GM19099 (cell line): Measurements from ENCODE around the gene PRTG.

Source experiments
- POLR2A ChIP-seq: IDR thresholded peaks from 3 replicates; pipeline ENCODE4 v1.6.1; 2011; ENCODE audit warnings: low read depth; ENCODE audit not compliant: insufficient read length; ENCODE audit errors: extremely low read depth

PRTG gene

GRCh38 chr15:55681631-55682030, 61.3 kb downstream of the PRTG start:
- TF ChIP-seq POLR2A, result no peak

DNA sequence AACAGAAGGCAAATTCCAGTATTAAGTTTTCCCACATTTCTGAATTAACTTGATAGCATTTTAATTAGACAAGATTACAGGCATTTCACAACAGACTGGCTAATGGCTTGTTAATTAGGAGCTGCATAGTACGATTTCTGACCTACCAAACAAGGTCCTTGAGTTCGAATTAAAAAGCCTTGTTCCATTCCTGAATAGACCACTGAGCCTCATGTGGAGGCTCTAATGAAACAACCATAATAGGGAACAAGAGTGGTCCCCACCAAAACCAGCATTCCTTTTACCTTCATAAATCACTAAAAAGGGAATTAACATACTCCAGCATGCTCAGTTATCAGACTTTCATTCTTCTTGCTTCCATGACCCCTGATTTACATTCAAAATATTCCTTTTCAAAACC, 66.4 kb downstream of the PRTG start:
- TF ChIP-seq POLR2A, result no peak

DNA sequence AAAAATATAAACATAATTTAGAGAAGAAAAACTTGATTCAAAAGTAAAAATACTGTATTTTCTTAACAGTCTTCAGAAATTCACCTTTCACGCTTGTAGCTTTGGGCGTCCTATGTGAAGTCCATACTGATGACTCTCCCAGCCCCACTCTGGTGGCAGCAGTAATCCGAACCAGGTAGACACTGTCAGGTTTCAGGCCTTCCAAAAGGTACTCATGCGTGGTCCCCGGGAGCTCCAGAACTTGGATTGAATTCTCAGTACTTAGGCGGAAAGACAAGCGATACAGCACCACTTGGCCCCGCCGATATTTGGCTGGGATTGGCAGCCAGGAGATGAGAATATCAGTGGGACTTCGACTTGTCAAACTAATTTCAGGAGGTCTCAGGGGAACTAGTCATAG, 69.7 kb downstream of the PRTG start:
- TF ChIP-seq POLR2A, result no peak

DNA sequence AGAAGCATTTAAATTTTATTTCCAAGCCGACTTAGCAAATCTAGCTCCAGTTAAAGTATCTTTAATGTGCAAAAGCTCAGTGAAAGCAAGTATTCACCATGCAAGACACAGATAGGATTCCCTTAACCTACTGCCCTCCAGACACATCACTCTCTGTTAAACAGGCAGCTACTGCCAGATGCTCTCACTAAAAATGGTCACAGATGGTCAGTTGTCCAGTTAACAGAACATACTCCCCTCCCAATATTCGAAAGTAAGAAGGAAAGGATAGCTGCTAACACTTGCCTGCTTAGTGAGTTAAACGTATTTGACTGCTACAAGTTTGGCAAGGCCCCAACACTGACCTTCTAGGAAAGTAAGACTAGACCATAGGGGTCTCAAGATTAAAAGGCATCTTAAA, 73.7 kb downstream of the PRTG start:
- TF ChIP-seq POLR2A, result no peak

DNA sequence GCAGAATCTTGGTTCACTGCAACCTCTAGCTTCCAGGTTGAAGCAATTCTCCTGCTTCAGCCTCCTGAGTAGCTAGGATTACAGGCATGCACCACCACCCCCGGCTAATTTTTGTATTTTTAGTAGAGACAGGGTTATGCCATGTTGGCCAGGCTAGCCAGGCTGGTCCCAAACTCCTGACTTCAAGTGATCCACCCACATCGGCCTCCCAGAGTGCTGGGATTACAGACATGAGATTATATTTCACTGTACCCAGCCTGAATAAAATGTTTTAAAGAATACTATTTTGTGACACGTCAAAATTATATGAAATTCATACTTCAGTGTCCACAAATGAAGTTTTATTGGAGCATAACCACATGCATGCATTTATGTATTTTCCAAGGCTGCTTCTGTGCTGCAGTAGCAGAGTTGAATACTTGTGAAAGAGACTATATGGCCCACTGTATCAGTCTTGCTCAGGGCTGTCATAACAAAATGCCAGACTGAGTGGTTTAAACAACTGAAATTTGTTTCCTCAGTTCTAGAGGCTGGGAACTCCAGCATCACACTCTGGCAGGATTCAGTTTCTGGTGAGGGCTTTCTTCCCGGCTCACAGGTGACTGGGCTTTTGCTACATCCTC, 77.2 kb downstream of the PRTG start:
- TF ChIP-seq POLR2A, result no peak

GRCh38 chr15:55661428-55661827, 81.5 kb downstream of the PRTG start:
- no peak for TF ChIP-seq POLR2A

GRCh38 chr15:55660153-55660552, 82.8 kb downstream of the PRTG start:
- TF ChIP-seq POLR2A, result no peak

DNA sequence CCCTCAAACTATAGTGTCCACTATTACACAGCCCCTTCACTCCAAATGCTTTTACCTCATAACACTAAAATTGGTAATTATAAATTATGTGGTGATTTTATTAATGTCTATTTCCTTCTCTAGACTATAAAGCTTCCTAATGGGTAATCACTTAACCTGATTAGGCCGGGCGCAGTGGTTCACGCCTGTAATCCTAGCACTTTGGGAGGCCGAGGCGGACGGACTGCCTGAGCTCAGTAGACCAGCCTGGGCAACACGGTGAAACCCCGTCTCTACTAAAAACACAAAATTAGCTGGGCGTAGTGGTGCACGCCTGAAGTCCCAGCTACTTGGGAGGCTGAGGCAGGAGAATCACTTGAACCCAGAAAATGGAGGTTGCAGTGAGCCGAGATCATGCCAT, 83.5 kb downstream of the PRTG start:
- TF ChIP-seq POLR2A, result no peak

DNA sequence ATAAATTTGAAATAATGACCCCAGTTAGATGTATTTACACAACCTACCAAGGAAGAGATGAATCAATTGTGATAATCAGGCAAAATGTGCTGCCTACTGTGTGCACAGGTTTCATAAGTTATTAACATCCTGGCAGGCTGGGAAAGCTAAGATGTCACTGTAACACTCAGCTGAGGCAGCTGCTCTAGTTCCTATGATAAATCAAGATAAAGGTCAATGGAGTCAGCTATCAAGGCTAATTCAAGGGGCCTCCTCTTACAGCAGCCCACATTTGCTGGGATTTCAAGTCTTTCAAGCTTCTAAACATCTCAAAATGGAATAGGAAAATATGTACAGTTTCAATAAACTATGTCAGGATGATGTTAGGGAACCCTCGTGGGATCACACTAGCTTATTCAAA, 84.1 kb downstream of the PRTG start:
- TF ChIP-seq POLR2A, result no peak

DNA sequence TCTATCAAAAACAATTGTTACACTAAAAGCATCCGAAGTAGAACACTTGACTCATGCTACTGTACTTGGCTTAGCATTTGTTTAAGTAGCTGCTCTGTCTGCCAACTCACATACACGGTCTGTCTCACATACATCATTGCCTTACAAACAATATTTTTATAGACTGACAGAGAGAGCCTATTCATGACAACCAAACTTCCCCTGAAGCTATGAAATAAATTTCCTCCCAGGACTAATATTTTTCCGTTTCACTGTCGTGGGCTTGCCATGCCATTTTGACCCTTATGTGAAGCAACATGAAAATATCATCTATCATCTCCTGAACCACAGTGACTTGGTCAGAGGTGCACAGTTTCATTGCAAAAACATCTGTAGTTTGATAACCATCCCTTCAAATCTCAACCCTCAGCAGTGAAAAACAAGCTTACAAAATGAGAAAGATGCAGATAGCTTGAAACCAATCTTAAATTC, 88.4 kb downstream of the PRTG start:
- no peak for TF ChIP-seq POLR2A

DNA sequence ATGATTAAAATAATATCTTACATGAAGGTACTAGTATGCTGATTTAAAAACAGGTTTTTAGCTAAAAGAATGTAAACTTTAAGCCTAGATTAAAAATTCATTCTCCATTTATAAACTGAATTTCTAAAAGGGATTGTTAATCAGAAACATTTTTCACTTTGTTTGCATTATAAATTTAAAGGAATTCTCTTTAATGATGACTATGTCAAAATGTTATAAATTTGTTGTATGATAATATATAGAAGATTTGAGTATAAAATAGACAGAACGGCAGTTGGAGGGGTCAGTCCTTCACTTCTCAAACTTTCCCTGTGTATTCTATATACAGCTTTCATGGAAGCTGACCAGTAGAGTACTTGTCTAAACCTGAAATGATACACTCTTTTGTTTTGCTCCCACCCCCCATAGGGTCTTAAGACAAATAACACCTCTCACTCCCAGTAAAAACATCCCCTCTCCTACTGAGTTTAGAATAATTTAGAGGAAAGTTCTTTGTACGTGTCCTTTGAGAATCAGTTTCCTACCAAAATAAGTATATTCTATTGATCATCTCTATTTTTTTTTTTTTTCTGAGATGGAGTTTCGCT, 90.0 kb downstream of the PRTG start:
- TF ChIP-seq POLR2A, result no peak

DNA sequence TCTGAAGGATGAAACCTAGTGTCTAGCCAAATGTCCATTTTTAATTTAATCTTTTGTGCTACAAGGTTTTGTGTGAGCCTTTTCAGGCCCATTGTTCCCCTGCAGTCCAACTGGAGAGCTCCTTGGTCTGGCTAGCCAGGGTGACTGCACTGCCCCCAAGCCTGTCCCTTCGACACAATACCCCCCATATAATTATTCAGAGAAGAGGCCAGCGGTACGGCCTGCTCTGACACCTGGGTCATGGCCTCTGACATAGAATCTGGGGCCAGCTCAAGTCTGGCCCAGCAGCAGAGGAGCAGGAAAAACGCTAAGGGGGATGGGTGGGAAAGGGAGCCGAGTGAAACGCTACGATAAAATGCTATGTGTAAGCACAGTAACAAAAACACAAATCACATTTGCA, 90.6 kb downstream of the PRTG start:
- TF ChIP-seq POLR2A, result no peak

DNA sequence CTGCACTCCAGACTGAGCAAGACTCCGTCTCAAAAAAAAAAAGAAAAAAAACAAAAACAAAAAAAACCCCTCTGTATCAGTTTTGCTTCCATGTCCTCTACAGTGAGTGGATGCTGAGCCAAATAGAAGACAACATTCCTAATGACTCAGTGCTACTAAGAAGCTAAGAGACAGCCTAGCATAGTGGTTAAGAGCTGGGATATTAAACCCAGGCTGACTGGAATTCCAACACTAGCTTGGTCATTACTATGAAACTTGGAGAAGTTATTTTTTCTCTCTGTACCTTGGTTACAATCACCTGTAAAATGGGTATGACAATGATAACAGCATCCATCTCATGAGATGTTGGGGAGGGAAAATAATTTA, 93.9 kb downstream of the PRTG start:
- no peak for TF ChIP-seq POLR2A

GRCh38 chr15:55638764-55639163, 104.2 kb downstream of the PRTG start:
- no peak for TF ChIP-seq POLR2A

GRCh38 chr15:55637086-55637485, 105.9 kb downstream of the PRTG start:
- no peak for TF ChIP-seq POLR2A

- no peak for TF ChIP-seq POLR2A
Measured at GRCh38 chr15:55633731-55634130, 109.2 kb downstream of the PRTG start.

- no peak for TF ChIP-seq POLR2A
Measured at GRCh38 chr15:55632434-55632833, 110.5 kb downstream of the PRTG start.
